Measurements from ENCODE around the gene NHSL2.

DNA sequence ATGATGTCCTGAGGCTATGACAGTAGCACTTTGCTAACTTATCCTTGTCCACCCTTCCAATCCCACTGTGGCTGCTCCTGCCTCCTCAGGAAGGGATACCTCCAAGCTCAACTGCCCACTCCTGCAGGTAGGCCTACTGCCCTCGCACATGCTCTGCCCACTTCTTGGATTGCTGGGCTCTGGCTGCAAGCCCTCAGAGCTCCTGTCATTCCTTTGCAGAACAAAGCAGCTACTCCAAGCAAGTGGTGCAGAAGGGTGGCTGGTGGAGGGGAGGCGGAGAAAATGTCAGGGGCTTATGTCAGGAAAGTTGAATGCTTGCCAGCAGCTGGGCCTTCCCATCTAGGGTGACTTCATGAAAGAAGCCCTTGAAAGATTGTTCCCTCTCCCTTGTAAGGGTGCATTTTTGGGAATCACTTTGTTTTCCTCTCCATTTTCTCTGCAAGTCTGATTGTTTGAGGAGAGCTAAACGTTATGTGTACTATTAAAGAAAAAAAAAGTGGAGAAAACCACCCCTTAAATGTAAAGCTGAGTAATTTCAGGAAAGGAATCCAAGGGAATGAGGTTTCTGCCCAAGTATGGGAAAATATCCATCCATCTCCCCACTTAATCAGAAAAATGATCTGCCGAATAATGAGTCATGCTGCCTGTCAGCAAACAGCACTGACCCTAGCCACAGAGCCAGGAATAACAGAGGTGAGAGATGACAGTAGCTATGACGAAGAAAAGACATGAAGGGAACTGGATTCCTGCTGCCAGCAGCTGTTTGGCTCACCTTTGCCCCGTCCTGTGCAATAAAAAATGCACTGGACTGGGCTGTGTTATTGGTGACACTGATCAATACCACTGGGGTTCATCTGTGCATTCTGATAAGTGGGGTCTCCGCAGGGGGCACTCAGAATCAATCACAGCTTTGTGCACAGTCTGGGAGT lies 119.1 kb downstream of the NHSL2 start:
- TF ChIP-seq, protein P1, sequence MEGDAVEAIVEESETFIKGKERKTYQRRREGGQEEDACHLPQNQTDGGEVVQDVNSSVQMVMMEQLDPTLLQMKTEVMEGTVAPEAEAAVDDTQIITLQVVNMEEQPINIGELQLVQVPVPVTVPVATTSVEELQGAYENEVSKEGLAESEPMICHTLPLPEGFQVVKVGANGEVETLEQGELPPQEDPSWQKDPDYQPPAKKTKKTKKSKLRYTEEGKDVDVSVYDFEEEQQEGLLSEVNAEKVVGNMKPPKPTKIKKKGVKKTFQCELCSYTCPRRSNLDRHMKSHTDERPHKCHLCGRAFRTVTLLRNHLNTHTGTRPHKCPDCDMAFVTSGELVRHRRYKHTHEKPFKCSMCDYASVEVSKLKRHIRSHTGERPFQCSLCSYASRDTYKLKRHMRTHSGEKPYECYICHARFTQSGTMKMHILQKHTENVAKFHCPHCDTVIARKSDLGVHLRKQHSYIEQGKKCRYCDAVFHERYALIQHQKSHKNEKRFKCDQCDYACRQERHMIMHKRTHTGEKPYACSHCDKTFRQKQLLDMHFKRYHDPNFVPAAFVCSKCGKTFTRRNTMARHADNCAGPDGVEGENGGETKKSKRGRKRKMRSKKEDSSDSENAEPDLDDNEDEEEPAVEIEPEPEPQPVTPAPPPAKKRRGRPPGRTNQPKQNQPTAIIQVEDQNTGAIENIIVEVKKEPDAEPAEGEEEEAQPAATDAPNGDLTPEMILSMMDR (IDR thresholded peaks at IDR 0.05): no peak
- TF ChIP-seq POLR2A (IDR thresholded peaks at IDR 0.05; ENCODE audit: low read depth): no peak

Data from esophagus muscularis mucosa (tissue), 3 donors.